Trophoblast cell (in vitro differentiated cells and primary cell): ENCODE results near the gene GDPD5.

Experiments used
- DNase-seq, 2 donors: peaks; one replicate each; pipeline ENCODE4 v3.0.0-alpha.2; 2016
- H2AFZ ChIP-seq: 2 replicates; pipeline ENCODE4 v1.6.1; 2013; ENCODE audit warnings: low read length, moderate library complexity, mild to moderate bottlenecking; ENCODE audit not compliant: insufficient read depth, poor library complexity
- H2AK5ac ChIP-seq: 2 replicates; pipeline ENCODE4 v1.6.1; 2013; ENCODE audit warnings: mild to moderate bottlenecking, low read length
- H2BK120ac ChIP-seq: 2 replicates; pipeline ENCODE4 v1.6.1; 2013; ENCODE audit warnings: low read length, mild to moderate bottlenecking, moderate library complexity; ENCODE audit not compliant: insufficient read depth, poor library complexity
- H2BK12ac ChIP-seq: 2 replicates; pipeline ENCODE4 v1.6.1; 2013; ENCODE audit warnings: mild to moderate bottlenecking, low read length, moderate library complexity
- H2BK5ac ChIP-seq: 2 replicates; pipeline ENCODE4 v1.6.1; 2013; ENCODE audit warnings: low read length, low read depth, moderate library complexity, mild to moderate bottlenecking; ENCODE audit not compliant: poor library complexity
- H3K14ac ChIP-seq: 2 replicates; pipeline ENCODE4 v1.6.1; 2013; ENCODE audit warnings: mild to moderate bottlenecking, low read length
- H3K18ac ChIP-seq: 2 replicates; pipeline ENCODE4 v1.6.1; 2013; ENCODE audit warnings: mild to moderate bottlenecking, low read length
- H3K23ac ChIP-seq: 2 replicates; pipeline ENCODE4 v1.6.1; 2013; ENCODE audit warnings: low read length
- H3K27ac ChIP-seq: 2 replicates; pipeline ENCODE4 v1.5.1; 2013; ENCODE audit warnings: low read depth, mild to moderate bottlenecking, inconsistent platforms, low read length, moderate library complexity
- H3K27me3 ChIP-seq: 2 replicates; pipeline ENCODE4 v1.6.1; 2013; ENCODE audit warnings: inconsistent platforms, mild to moderate bottlenecking, low read length, moderate library complexity; ENCODE audit not compliant: insufficient read depth
- H3K36me3 ChIP-seq, 2 experiments: 1 replicate in 1 of 2; 2 replicates in 1 of 2; pipeline ENCODE4 v1.6.1; 2013; ENCODE audit warnings: low read length in 2 of 2, mild to moderate bottlenecking in 2 of 2, moderate library complexity in 1 of 2; ENCODE audit not compliant: insufficient read depth in 2 of 2, control insufficient read depth in 1 of 2
- H3K4ac ChIP-seq: 2 replicates; pipeline ENCODE4 v1.6.1; 2013; ENCODE audit warnings: low read depth, mild to moderate bottlenecking, low read length, moderate library complexity
- H3K4me1 ChIP-seq, 2 experiments: 1 replicate in 1 of 2; 2 replicates in 1 of 2; pipeline ENCODE4 v1.6.1; 2013; ENCODE audit warnings: low read length in 2 of 2, mild to moderate bottlenecking in 2 of 2, moderate library complexity in 1 of 2; ENCODE audit not compliant: insufficient read depth in 2 of 2, control insufficient read depth in 1 of 2
- H3K4me2 ChIP-seq: 2 replicates; pipeline ENCODE4 v1.6.1; 2013; ENCODE audit warnings: inconsistent platforms, mild to moderate bottlenecking, low read length, moderate library complexity
- H3K4me3 ChIP-seq: 2 replicates; pipeline ENCODE4 v1.5.1; 2013; ENCODE audit warnings: mild to moderate bottlenecking, low read depth, low read length, inconsistent platforms
- H3K79me1 ChIP-seq: one replicate; pipeline ENCODE4 v1.6.1; 2013; ENCODE audit warnings: low read length
- H3K79me2 ChIP-seq: 2 replicates; pipeline ENCODE4 v1.6.1; 2013; ENCODE audit warnings: low read length, mild to moderate bottlenecking; ENCODE audit not compliant: control insufficient read depth, insufficient read depth, poor library complexity
- H3K9ac ChIP-seq: 2 replicates; pipeline ENCODE4 v1.6.1; 2013; ENCODE audit warnings: mild to moderate bottlenecking, low read length
- H3K9me3 ChIP-seq: 2 replicates; pipeline ENCODE4 v1.6.1; 2013; ENCODE audit warnings: low read depth, mild to moderate bottlenecking, control low read depth, inconsistent platforms, low read length; ENCODE audit not compliant: insufficient read depth
- H4K12ac ChIP-seq: 2 replicates; pipeline ENCODE4 v1.6.1; 2013; ENCODE audit warnings: low read depth, mild to moderate bottlenecking, low read length, moderate library complexity
- H4K8ac ChIP-seq: 2 replicates; pipeline ENCODE4 v1.6.1; 2013; ENCODE audit warnings: low read depth, mild to moderate bottlenecking, low read length, moderate library complexity
- H4K91ac ChIP-seq: one replicate; pipeline ENCODE4 v1.6.1; 2013; ENCODE audit warnings: low read depth, mild to moderate bottlenecking, low read length, moderate library complexity
- WGBS: extraction: QIAGEN DNeasy Blood & Tissue Kit; methylation state at CpG from one replicate; pipeline ENCODE4 v1.1.7; 2013; ENCODE audit warnings: missing lambda C conversion rate; ENCODE audit not compliant: insufficient read length, insufficient coverage; ENCODE audit errors: extremely low coverage; 5-methylcytosine and 5-hydroxymethylcytosine counted together

GDPD5 gene

DNA sequence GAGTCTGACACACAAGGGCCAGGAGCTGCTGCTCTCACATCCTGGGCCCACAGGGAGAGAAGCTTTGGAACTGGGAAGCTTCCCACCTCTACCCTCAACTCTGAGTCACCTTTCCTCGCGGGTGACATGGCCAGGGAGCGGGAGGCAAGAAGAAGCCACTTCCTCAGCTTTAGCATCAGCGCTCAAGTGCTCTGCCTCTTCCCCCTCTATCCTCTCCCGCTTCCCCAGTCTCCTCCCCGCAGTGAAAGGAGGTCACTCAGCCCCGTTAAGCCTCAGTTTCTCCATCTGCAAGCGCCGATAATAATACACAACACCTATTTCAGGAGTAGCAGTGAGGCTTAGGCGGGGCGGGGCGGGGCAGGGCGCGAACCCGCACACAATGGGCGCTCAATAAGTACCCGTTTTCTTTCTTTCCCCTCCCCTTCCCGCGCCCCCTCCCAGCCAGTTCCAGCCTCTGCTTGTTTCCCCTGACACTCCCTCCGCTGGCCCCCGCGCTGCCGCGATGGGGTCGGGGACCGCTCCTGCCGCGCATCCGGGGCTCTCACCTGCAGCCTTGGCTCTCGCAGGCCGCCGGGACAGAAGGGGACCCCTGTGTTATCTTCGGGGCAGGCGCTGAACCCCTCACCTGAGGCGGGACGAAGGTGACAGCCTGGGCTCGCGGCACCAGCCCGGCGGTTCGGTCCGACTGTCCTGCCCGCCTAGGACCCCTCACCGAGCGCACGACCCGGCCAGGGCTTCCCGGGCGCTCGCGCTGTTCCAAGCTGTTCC lies 892 bp downstream of the GDPD5 start:
- H3K27me3 ChIP-seq = peaks cover 20% of the 10 kb centered on the region
- peaks cover 7% of the 10 kb centered on the region for H3K79me1 ChIP-seq
- H3K14ac ChIP-seq = peak overlapping the region; percentile 25
- no peak overlapping the region for H2BK5ac ChIP-seq
- no peaks in the 10 kb centered on the region for H3K9me3 ChIP-seq
- H2AFZ ChIP-seq = peak overlapping the region; percentile 56
- no peak overlapping the region for H2AK5ac ChIP-seq
- H4K8ac ChIP-seq = no peak overlapping the region
- peaks cover 7% of the 10 kb centered on the region for H3K79me2 ChIP-seq
- H2BK120ac ChIP-seq = peak overlapping the region; percentile 8
- no peak overlapping the region for H4K12ac ChIP-seq
- H3K4me1 ChIP-seq = peaks cover 2 to 8% of the 10 kb centered on the region in 2 experiments
- WGBS = no CpG with 5 or more reads among the region's 51 CpGs
- peak; percentile 27 to 54 for DNase-seq
- no peak overlapping the region for H3K4ac ChIP-seq
- no peak overlapping the region for H3K27ac ChIP-seq
- no peak overlapping the region for H3K23ac ChIP-seq
- H3K18ac ChIP-seq = peak overlapping the region; percentile 28
- peak overlapping the region; percentile 67 for H3K9ac ChIP-seq
- peak overlapping the region; percentile 75 for H3K4me3 ChIP-seq
- H3K4me2 ChIP-seq = peak overlapping the region; percentile 98
- no peak overlapping the region for H2BK12ac ChIP-seq
- H3K36me3 ChIP-seq = no peaks in the 10 kb centered on the region
- H4K91ac ChIP-seq = peak overlapping the region; percentile 50

DNA sequence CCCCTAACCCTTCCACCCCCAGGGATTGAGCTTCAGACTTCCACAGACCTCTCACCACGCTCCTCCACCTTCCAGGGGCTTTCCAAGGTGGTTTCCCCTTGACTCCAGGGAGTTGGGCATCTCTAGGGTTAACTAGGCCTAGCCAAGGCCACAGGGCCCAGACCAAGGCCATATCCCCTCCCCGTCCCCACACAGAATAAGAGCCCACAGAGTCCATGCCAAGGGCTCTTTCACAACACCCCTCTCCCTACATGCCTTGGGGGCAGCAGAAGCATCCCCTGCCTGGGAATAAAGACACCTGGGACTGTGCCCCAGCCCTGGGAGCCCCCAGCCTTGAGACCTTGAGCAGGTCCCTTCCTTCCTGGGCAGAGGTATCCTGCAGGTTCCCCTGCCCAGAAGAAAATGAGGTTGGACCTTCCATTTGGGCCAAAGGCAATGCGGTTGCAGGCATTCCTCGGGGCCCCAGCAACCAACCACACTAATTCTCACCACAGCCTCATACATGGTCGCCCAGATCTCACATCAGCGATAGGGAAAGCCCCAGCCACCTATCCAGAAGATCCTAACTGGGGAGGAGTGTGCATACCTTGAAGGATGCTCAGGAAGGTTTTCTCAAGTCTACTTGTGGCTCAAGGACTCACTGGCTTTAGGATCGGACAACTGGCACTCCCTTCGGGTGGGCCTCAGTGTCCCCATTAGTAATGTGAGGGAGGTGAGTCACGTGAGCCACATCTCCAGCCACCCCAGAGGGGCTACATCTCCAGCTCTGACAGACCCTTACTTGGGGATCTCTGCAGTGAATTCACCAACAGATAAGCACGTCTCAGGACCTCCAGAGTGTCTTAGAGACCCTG lies 1.7 kb downstream of the GDPD5 start:
- Histone ChIP-seq H3K79me2 (peaks cover 7% of the 10 kb centered on the region), H2BK120ac (no peak overlapping the region), H3K4me2 (no peak overlapping the region), H2AK5ac (no peak overlapping the region), H4K8ac (no peak overlapping the region), H4K91ac (no peak overlapping the region), H3K18ac (no peak overlapping the region), H3K79me1 (peaks cover 7% of the 10 kb centered on the region), H3K14ac (no peak overlapping the region), H3K27me3 (peaks cover 20% of the 10 kb centered on the region), H3K9me3 (no peaks in the 10 kb centered on the region), H3K9ac (no peak overlapping the region), H3K4me3 (no peak overlapping the region), H3K23ac (no peak overlapping the region), H3K4ac (no peak overlapping the region), H3K4me1 (peaks cover 2 to 8% of the 10 kb centered on the region in 2 experiments), H2BK5ac (no peak overlapping the region), H2BK12ac (no peak overlapping the region), H2AFZ (no peak overlapping the region), H4K12ac (no peak overlapping the region), H3K27ac (no peak overlapping the region), H3K36me3 (no peaks in the 10 kb centered on the region)
- WGBS = no CpG with 5 or more reads among the region's 10 CpGs
- DNase-seq = no peak

DNA sequence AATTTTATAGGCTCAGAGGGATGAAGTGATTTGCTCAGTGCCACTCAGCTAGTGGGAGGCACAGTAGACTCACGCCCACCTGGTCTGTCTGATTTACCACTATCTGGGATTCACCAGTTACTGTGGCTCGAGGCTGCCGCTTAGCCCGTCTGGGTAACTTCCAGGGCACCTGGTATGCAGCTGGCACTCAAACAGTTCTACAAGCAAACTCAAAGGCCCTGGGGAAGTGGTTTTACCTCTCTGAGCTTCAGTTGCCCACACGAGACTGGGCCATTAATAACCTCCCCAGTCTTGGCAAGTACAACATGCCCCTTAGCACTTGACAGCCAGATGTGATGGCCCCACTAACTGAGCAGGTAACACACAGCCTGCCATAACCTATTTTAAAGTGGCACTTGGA lies 2.6 kb downstream of the GDPD5 start:
- no peak overlapping the region for H3K9ac ChIP-seq
- H3K79me1 ChIP-seq = peaks cover 7% of the 10 kb centered on the region
- H3K14ac ChIP-seq = no peak overlapping the region
- H4K91ac ChIP-seq = no peak overlapping the region
- H2AK5ac ChIP-seq = no peak overlapping the region
- WGBS = no CpG with 5 or more reads among the region's 5 CpGs
- H3K4ac ChIP-seq = no peak overlapping the region
- no peak overlapping the region for H4K12ac ChIP-seq
- no peaks in the 10 kb centered on the region for H3K36me3 ChIP-seq
- no peak for DNase-seq
- H4K8ac ChIP-seq = no peak overlapping the region
- H2BK5ac ChIP-seq = no peak overlapping the region
- no peak overlapping the region for H2AFZ ChIP-seq
- H3K4me3 ChIP-seq = no peak overlapping the region
- peaks cover 20% of the 10 kb centered on the region for H3K27me3 ChIP-seq
- H2BK120ac ChIP-seq = no peak overlapping the region
- no peak overlapping the region for H3K23ac ChIP-seq
- no peaks in the 10 kb centered on the region for H3K9me3 ChIP-seq
- H3K27ac ChIP-seq = no peak overlapping the region
- peaks cover 7% of the 10 kb centered on the region for H3K79me2 ChIP-seq
- H3K4me2 ChIP-seq = no peak overlapping the region
- H3K4me1 ChIP-seq = peaks cover 2 to 8% of the 10 kb centered on the region in 2 experiments
- H3K18ac ChIP-seq = no peak overlapping the region
- H2BK12ac ChIP-seq = no peak overlapping the region

DNA sequence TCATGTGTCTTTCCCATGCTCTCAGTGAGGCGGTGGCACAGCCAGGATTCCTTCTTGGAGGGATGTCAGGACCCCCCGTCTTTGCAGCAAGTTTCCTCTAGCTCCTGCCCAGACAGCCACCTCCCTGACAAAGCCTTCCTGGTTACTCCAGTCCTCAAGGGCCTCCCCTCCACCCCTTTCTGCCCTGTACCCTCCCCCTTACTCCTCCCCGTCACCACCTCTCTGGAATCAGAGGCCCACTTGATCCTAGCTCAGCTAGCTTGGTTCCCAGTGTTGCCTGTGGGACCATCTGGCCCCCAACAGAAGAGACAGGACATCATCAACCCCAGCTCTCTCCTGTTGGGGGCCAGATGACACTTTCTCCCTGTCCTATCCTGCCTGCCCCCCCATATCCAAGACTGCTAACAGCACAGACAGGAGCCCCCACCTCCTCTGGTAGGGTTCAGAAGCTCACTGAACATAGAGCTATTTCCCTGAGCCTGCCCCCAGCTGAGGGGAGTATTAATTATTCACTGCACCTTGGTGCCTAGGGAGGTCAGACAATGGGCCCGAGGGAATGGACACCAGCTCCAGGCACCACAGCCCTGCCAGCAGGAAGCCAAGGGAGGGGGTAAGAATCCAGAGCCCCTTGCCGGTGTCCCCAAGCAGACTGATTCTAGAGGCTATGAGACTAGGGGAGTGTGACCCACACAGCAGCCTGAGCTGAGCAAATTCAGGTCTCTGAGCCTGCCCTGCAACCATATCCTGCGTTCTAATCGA lies 3.3 kb downstream of the GDPD5 start:
- Histone ChIP-seq H3K79me2 (peaks cover 7% of the 10 kb centered on the region), H2BK12ac (no peak overlapping the region), H2BK120ac (no peak overlapping the region), H3K23ac (no peak overlapping the region), H3K4me3 (peak overlapping the region; percentile 1), H3K4ac (no peak overlapping the region), H3K36me3 (no peaks in the 10 kb centered on the region), H2AK5ac (no peak overlapping the region), H3K79me1 (peaks cover 7% of the 10 kb centered on the region), H4K91ac (no peak overlapping the region), H2AFZ (no peak overlapping the region), H3K18ac (no peak overlapping the region), H3K27me3 (peaks cover 20% of the 10 kb centered on the region), H3K14ac (no peak overlapping the region), H4K12ac (no peak overlapping the region), H3K4me1 (peaks cover 2 to 10% of the 10 kb centered on the region in 2 experiments), H3K9ac (no peak overlapping the region), H2BK5ac (no peak overlapping the region), H4K8ac (no peak overlapping the region), H3K4me2 (no peak overlapping the region), H3K27ac (no peak overlapping the region), H3K9me3 (no peaks in the 10 kb centered on the region)
- WGBS = no CpG with 5 or more reads among the region's 7 CpGs
- no peak for DNase-seq
